Activated CD4-positive, alpha-beta T cell treated with anti-CD3 and anti-CD28 coated beads, Interleukin-2, Interleukin-4, amounts not matched to agents 100 ng/mL and 50 ng/mL, durations not matched to agents 16 hours and 8 hours (primary cell): Measurements from ENCODE around the gene EIF4E1B.

ENCODE experiments used
- DNase-seq: peaks from one replicate; pipeline ENCODE4 v3.0.0-alpha.2; 2020; ENCODE audit warnings: low spot score

The EIF4E1B gene

GRCh38 chr5:176665517-176665916 lies 35.0 kb downstream of the EIF4E1B start:
- no peak for DNase-seq

GRCh38 chr5:176667637-176668036 lies 37.2 kb downstream of the EIF4E1B start:
- no peak for DNase-seq

GRCh38 chr5:176670449-176670848 lies 40.0 kb downstream of the EIF4E1B start:
- no peak for DNase-seq

GRCh38 chr5:176671399-176671798 lies 40.9 kb downstream of the EIF4E1B start:
- no peak for DNase-seq

GRCh38 chr5:176671890-176672747 lies 41.6 kb downstream of the EIF4E1B start:
- no peak for DNase-seq

GRCh38 chr5:176673651-176674583 lies 43.4 kb downstream of the EIF4E1B start:
- no peak for DNase-seq

- DNase-seq: no peak
Observed at GRCh38 chr5:176674799-176675198, 44.3 kb downstream of the EIF4E1B start.

GRCh38 chr5:176675676-176676360 lies 45.3 kb downstream of the EIF4E1B start:
- DNase-seq: no peak

- no peak for DNase-seq
Observed at GRCh38 chr5:176676361-176676824, 45.9 kb downstream of the EIF4E1B start.

GRCh38 chr5:176677209-176677939 lies 46.9 kb downstream of the EIF4E1B start:
- DNase-seq: no peak

GRCh38 chr5:176678584-176678983 lies 48.1 kb downstream of the EIF4E1B start:
- DNase-seq: no peak

GRCh38 chr5:176679365-176680225 lies 49.1 kb downstream of the EIF4E1B start:
- DNase-seq: no peak

- no peak for DNase-seq
Observed at GRCh38 chr5:176680226-176680563, 49.7 kb downstream of the EIF4E1B start.

GRCh38 chr5:176682016-176682531 lies 51.6 kb downstream of the EIF4E1B start:
- DNase-seq: no peak

- DNase-seq: no peak
Observed at GRCh38 chr5:176685010-176685409, 54.5 kb downstream of the EIF4E1B start.

GRCh38 chr5:176687247-176687646 lies 56.8 kb downstream of the EIF4E1B start:
- no peak for DNase-seq

- DNase-seq: no peak
Observed at GRCh38 chr5:176687881-176688280, 57.4 kb downstream of the EIF4E1B start.

GRCh38 chr5:176690911-176691310 lies 60.4 kb downstream of the EIF4E1B start:
- no peak for DNase-seq

GRCh38 chr5:176691524-176691923 lies 61.0 kb downstream of the EIF4E1B start:
- DNase-seq: no peak

GRCh38 chr5:176692326-176692725 lies 61.9 kb downstream of the EIF4E1B start:
- DNase-seq: no peak
